OCI-LY7 (cell line): ENCODE data around the gene GOLIM4.

ENCODE experiments used
- CTCF ChIP-seq: fragments of 200-600 bp; sonication (generic); conservative IDR thresholded peaks from 2 replicates; pipeline ENCODE4 v1.5.1; 2014; ENCODE audit warnings: mild to moderate bottlenecking, antibody characterized with exemption, low read length, moderate library complexity, mixed read lengths
- EZH2phosphoT487 ChIP-seq: fragments of 200-600 bp; sonication (generic); IDR thresholded peaks from 2 replicates; pipeline ENCODE4 v1.6.1; 2018; ENCODE audit warnings: low read depth, borderline replicate concordance, mild to moderate bottlenecking, mixed run types, antibody characterized with exemption, low read length, moderate library complexity, mixed read lengths

GRCh38 chr3:168062679-168063078 lies 33.0 kb downstream of the GOLIM4 start:
- TF ChIP-seq CTCF (no peak), EZH2phosphoT487 (no peak)
